HCT116 (cell line): Measurements from ENCODE around the gene SLC16A3. TPM values are rescaled to one million over a fixed set of nuclear protein-coding genes. Genes with fewer than 3 reads are reported as not detected.
A peak's percentile ranks its signal among the peaks of the same experiment; 100 is the strongest.

ENCODE experiments used
- ATAC-seq: fragments of 200-7000 bp; cut with Tn5 transposase; 2 replicates; pipeline ENCODE4 v1.9.1; 2020; ENCODE audit warnings: mild to moderate bottlenecking, moderate library complexity
- BruUV-seq: library from RNA; stranded (reverse); fragments of 400-500 nt; replicated peaks from 2 replicates; lab custom pipeline; 2021; lab: Mats Ljungman, UMichigan
- CTCF ChIA-PET: fragments of 300-600 bp; sonication (Branson Sonifier 250); formaldehyde crosslinking; loops from one replicate; lab custom pipeline; 2021; ENCODE audit warnings: antibody characterized with exemption; lab: Charles Lee
- POLR2A ChIA-PET: fragments of 300-600, 350-600 bp; sonication (Branson Sonifier 250); formaldehyde crosslinking; loops from one replicate; lab custom pipeline; 2021; ENCODE audit warnings: antibody characterized with exemption; lab: Charles Lee
- RAD21 ChIA-PET, 2 experiments: fragments of 300-600 bp; sonication (Branson Sonifier 250); formaldehyde crosslinking; loops; one replicate each; lab custom pipeline; 2023; ENCODE audit warnings: low total read pairs in 2 of 2; ENCODE audit not compliant: uncharacterized antibody in 2 of 2, unreplicated experiment in 2 of 2, low non-redundant PET in 1 of 2; lab: Charles Lee
- DNase-seq: peaks from one replicate; pipeline ENCODE4 v3.0.0-alpha.2; 2010; ENCODE audit warnings: low read depth, low spot score
- H2AFZ ChIP-seq: fragments of 200-600 bp; shearing (Covaris generic), sonication (generic); 2 replicates; pipeline ENCODE4 v1.6.1; 2017; ENCODE audit warnings: low read depth, mixed run types, mixed read lengths, antibody characterized with exemption, low read length; ENCODE audit not compliant: poor library complexity, severe bottlenecking
- H3K27ac ChIP-seq: 2 replicates; pipeline ENCODE4 v1.5.1; 2012; ENCODE audit warnings: low read depth, low read length
- H3K27me3 ChIP-seq: fragments of 200-600 bp; sonication (generic); 2 replicates; pipeline ENCODE4 v1.6.1; 2016; ENCODE audit warnings: mixed run types, low read length, mixed read lengths; ENCODE audit not compliant: insufficient read depth
- H3K36me3 ChIP-seq, 2 experiments: fragments of 200-500 bp in 1 of 2; fragments of 200-600 bp in 1 of 2; sonication (Bioruptor generic) in 1 of 2; sonication (generic) in 1 of 2; 2 replicates each; pipeline versions ENCODE4 v1.5.1 to v1.6.1; 2014 to 2016; ENCODE audit warnings: low read length in 2 of 2, inconsistent platforms in 1 of 2, mixed read lengths in 1 of 2, mixed run types in 1 of 2; ENCODE audit not compliant: insufficient read depth in 2 of 2, control insufficient read depth in 1 of 2
- H3K4me1 ChIP-seq, 2 experiments: fragments of 200-600 bp in 1 of 2; sonication (generic) in 1 of 2; 2 replicates each; pipeline versions ENCODE4 v1.5.1 to v1.6.1; 2012 to 2017; ENCODE audit warnings: low read length in 2 of 2, inconsistent platforms in 1 of 2, mild to moderate bottlenecking in 1 of 2, mixed read lengths in 1 of 2, mixed run types in 1 of 2, moderate library complexity in 1 of 2; ENCODE audit not compliant: insufficient read depth in 2 of 2, control insufficient read depth in 1 of 2
- H3K4me2 ChIP-seq: fragments of 200-600 bp; sonication (generic); 2 replicates; pipeline ENCODE4 v1.6.1; 2017; ENCODE audit warnings: mixed run types, low read length, mixed read lengths
- H3K4me3 ChIP-seq, 2 experiments: fragments of 200-600 bp in 1 of 2; sonication (generic) in 1 of 2; replicated peaks in 1 of 2; 2 replicates each; pipeline ENCODE4 v1.5.1; 2011 to 2016; ENCODE audit warnings: low read length in 2 of 2, control low read depth in 1 of 2, low read depth in 1 of 2, mild to moderate bottlenecking in 1 of 2, mixed read lengths in 1 of 2, mixed run types in 1 of 2
- H3K79me2 ChIP-seq: fragments of 200-600 bp; sonication (generic); 2 replicates; pipeline ENCODE4 v1.6.1; 2017; ENCODE audit warnings: mild to moderate bottlenecking, mixed run types, low read length, moderate library complexity, mixed read lengths; ENCODE audit not compliant: insufficient read depth
- H3K9ac ChIP-seq: fragments of 200-600 bp; sonication (generic); 2 replicates; pipeline ENCODE4 v1.6.1; 2016; ENCODE audit warnings: low read length, mixed read lengths
- H3K9me2 ChIP-seq: fragments of 200-600 bp; sonication (generic), shearing (Covaris generic); 2 replicates; pipeline ENCODE4 v1.6.1; 2017; ENCODE audit warnings: mixed run types, mild to moderate bottlenecking, moderate library complexity; ENCODE audit not compliant: insufficient read depth
- H3K9me3 ChIP-seq, 2 experiments: fragments of 200-500 bp in 1 of 2; fragments of 200-600 bp in 1 of 2; sonication (Bioruptor generic) in 1 of 2; sonication (generic) in 1 of 2; 2 replicates each; pipeline ENCODE4 v1.6.1; 2014 to 2017; ENCODE audit warnings: low read length in 2 of 2, mixed read lengths in 2 of 2, inconsistent platforms in 1 of 2, low read depth in 1 of 2, mild to moderate bottlenecking in 1 of 2, mixed run types in 1 of 2, moderate library complexity in 1 of 2; ENCODE audit not compliant: control insufficient read depth in 1 of 2, insufficient read depth in 1 of 2
- H4K20me1 ChIP-seq: fragments of 200-600 bp; sonication (generic), shearing (Covaris generic); 2 replicates; pipeline ENCODE4 v1.6.1; 2017; ENCODE audit warnings: mixed run types, mild to moderate bottlenecking, moderate library complexity; ENCODE audit not compliant: insufficient read depth
- CTCF ChIP-seq, 3 experiments: fragments of 200-600 bp in 1 of 3; sonication (generic) in 1 of 3; IDR thresholded peaks in 2 of 3; conservative IDR thresholded peaks in 1 of 3; 2 replicates each; pipeline ENCODE4 v1.5.1; 2012 to 2017; ENCODE audit warnings: low read depth in 2 of 3, low read length in 2 of 3, antibody characterized with exemption in 1 of 3, borderline replicate concordance in 1 of 3, control low read depth in 1 of 3, mild to moderate bottlenecking in 1 of 3, mixed read lengths in 1 of 3, mixed run types in 1 of 3, moderate library complexity in 1 of 3; ENCODE audit not compliant: insufficient read depth in 1 of 3
- EZH2 ChIP-seq: fragments of 200-600 bp; sonication (generic); IDR thresholded peaks from 2 replicates; pipeline ENCODE4 v1.6.1; 2017; ENCODE audit warnings: antibody characterized with exemption, mixed run types
- EZH2phosphoT487 ChIP-seq: fragments of 200-600 bp; IDR thresholded peaks from 2 replicates; pipeline ENCODE4 v1.6.1; 2018; ENCODE audit warnings: antibody characterized with exemption, borderline replicate concordance
- FOSL1 ChIP-seq: IDR thresholded peaks from 2 replicates; pipeline ENCODE4 v1.6.1; 2012; ENCODE audit warnings: low read depth
- JUND ChIP-seq: IDR thresholded peaks from 2 replicates; pipeline ENCODE4 v1.6.1; 2012
- MAX ChIP-seq: IDR thresholded peaks from 2 replicates; pipeline ENCODE4 v1.6.1; 2012
- POLR2A ChIP-seq: IDR thresholded peaks from 2 replicates; pipeline ENCODE4 v1.7.0; 2011; ENCODE audit warnings: borderline replicate concordance; ENCODE audit not compliant: insufficient read depth, insufficient read length; ENCODE audit errors: extremely low read depth
- POLR2AphosphoS5 ChIP-seq: IDR thresholded peaks from 2 replicates; pipeline ENCODE4 v1.6.1; 2011; ENCODE audit warnings: mild to moderate bottlenecking, low read depth, low read length, moderate library complexity
- REST ChIP-seq: IDR thresholded peaks from 2 replicates; pipeline ENCODE4 v1.6.1; 2012; ENCODE audit warnings: low read depth
- SP1 ChIP-seq: IDR thresholded peaks from 2 replicates; pipeline ENCODE4 v1.6.1; 2012; ENCODE audit warnings: low read depth
- SRF ChIP-seq: IDR thresholded peaks from 2 replicates; pipeline ENCODE4 v1.6.1; 2012; ENCODE audit warnings: low read depth
- ZFX ChIP-seq: fragments of 450-650 bp; IDR thresholded peaks from 2 replicates; pipeline ENCODE4 v1.6.1; 2017
- intact Hi-C: fragments of 100-400 bp; cut with micrococcal nuclease; formaldehyde crosslinking; loops from 2 replicates; pipeline ENCODE4 v1.10.0; 2022
- total RNA-seq: library from RNA; stranded (reverse); gene quantifications from one replicate; pipeline ENCODE4 v1.2.1, GENCODE V29; 2021; ENCODE audit not compliant: unreplicated experiment
- TF ChIP-seq, protein P1 (sequence below): IDR thresholded peaks from 2 replicates; pipeline ENCODE4 v1.6.1; 2011; ENCODE audit warnings: mild to moderate bottlenecking, low read length, moderate library complexity; ENCODE audit not compliant: insufficient replicate concordance; ENCODE audit errors: extremely low read depth

SLC16A3 gene
- total RNA-seq, 1 experiment from 2014 or later, result 445 TPM

- peaks cover 5% of the 10 kb centered on the region; the same call in 1 of the 2 replicates for H4K20me1 ChIP-seq
- no peak for ATAC-seq
These were observed 24.3 kb downstream of the SLC16A3 start for GRCh38 chr17:82253179-82253544.

More at GRCh38 chr17:82253179-82253544, 24.3 kb downstream of the SLC16A3 start:
- no peak for DNase-seq
- intact Hi-C loops, result no loop called here
- H3K4me3 ChIP-seq, result no peak overlapping the region
- TF ChIP-seq POLR2AphosphoS5 (no peak), EZH2 (no peak), REST (no peak), ZFX (no peak), POLR2A (no peak), FOSL1 (no peak), CTCF (IDR thresholded peaks at IDR 0.05 in 2 of 3, conservative IDR thresholded peaks at IDR 0.05 in 1 of 3; ENCODE audit: borderline replicate concordance in 1 of 3, insufficient read depth in 1 of 3, low read depth in 2 of 3, low read length in 2 of 3) (no peak), MAX (no peak), SP1 (no peak), EZH2phosphoT487 (no peak), JUND (no peak), SRF (no peak)
- TF ChIP-seq, protein P1, sequence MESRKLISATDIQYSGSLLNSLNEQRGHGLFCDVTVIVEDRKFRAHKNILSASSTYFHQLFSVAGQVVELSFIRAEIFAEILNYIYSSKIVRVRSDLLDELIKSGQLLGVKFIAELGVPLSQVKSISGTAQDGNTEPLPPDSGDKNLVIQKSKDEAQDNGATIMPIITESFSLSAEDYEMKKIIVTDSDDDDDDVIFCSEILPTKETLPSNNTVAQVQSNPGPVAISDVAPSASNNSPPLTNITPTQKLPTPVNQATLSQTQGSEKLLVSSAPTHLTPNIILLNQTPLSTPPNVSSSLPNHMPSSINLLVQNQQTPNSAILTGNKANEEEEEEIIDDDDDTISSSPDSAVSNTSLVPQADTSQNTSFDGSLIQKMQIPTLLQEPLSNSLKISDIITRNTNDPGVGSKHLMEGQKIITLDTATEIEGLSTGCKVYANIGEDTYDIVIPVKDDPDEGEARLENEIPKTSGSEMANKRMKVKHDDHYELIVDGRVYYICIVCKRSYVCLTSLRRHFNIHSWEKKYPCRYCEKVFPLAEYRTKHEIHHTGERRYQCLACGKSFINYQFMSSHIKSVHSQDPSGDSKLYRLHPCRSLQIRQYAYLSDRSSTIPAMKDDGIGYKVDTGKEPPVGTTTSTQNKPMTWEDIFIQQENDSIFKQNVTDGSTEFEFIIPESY, result no peak
- H3K9ac ChIP-seq, result no peak overlapping the region
- ChIA-PET POLR2A (no interaction called here), CTCF (no interaction called here), RAD21 (no interaction called here)
- no peak overlapping the region for H2AFZ ChIP-seq
- peak overlapping the region; percentile 1; the same call in 1 of the 2 replicates for H3K27ac ChIP-seq
- H3K27me3 ChIP-seq, result no peaks in the 10 kb centered on the region
- H3K4me2 ChIP-seq, result no peak overlapping the region
- peaks cover 0 to 8% of the 10 kb centered on the region in 2 experiments; a peak in 3 of 4 replicates for H3K4me1 ChIP-seq
- no peaks in the 10 kb centered on the region for H3K9me2 ChIP-seq
- peaks cover 65 to 84% of the 10 kb centered on the region in 2 experiments for H3K36me3 ChIP-seq
- H3K79me2 ChIP-seq, result peaks cover 86% of the 10 kb centered on the region
- no TSS peak for BruUV-seq
- no peaks in the 10 kb centered on the region for H3K9me3 ChIP-seq
